ELR (cell line): ENCODE results near the gene MRPL46.
A peak's percentile ranks its signal among the peaks of the same experiment; 100 is the strongest.
"Not testable (repeated sequence)": the region's sequence is repeated elsewhere in the genome, so short reads cannot be mapped to it uniquely, and the experiment has no call there.

Experiments used
- DNase-seq: peaks from one replicate; pipeline ENCODE4 v3.0.0-alpha.2; 2015; ENCODE audit warnings: low read depth

MRPL46 gene

GRCh38 chr15:88477904-88478303 is 10.7 kb upstream of the MRPL46 start:
- no peak for DNase-seq

GRCh38 chr15:88477126-88477525 is 9.9 kb upstream of the MRPL46 start:
- DNase-seq, result no peak

DNA sequence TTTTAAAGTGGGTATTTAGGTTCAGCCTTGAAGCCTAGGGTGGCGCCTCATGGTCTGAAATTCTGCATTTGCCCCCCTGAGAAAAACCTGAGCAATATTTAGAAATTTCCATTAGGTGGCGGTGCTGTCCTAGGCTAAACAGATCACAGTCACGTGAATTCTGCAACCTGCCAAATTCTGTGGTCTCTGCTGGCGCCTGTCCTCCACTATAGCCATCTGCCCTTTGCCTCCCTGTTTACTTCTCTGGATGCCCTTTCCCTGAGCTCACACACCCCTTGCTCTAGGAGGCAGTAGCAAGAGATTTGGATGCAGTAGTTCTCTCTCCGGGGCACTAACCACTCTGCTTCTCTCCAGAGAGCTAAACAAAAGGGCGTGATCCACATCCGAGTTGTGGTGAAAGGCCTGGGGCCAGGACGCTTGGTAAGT is 9.5 kb upstream of the MRPL46 start:
- peak; percentile 65 for DNase-seq

DNA sequence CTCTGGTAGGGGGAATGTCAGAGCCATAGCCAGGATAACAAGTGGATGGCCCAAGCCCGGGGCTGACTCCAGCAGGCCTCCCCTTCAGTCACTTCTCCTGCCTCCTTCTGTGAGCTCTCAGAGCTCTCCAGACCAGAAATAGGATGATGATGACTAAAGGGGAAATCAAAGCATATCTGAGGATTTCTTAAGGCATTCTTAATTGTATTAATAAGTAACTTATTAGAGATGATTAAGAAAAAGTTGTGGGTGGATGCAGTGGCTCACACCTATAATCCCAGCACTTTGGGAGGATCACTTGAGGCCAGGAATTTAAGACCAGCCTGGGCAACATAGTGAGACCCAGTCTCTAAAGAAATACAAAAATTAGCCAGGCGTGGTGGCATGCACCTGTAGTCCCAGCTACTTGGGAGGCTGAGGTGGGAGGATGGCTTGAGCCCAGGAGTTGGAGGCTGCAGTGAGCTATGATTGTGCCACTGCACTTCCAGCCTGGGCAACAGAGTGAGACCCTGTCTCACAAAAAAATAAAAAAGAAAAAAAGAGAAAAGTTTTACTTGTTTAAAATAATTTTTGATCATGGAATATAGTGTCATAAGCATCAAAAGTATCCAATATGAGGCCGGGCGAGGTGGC is 6.6 kb upstream of the MRPL46 start:
- not testable (repeated sequence) for DNase-seq

DNA sequence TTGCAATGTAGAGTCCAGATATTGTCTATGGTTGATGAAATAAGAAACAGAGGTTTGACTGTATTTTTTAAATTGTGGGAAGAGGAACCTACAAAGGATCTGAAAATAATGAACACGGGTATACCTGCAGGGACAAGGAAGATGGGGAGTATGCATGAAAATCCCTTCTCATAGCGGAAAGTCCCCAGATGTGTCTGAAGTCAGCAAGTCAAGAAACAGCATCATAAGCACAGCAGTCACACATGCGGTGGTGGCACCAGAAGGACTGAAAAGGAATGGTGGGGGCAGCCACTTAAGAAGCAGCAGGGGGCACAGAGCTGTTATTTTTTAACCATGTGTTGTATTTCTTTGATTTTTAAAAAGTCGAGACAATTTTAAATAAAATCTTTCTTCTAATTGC is 5.0 kb upstream of the MRPL46 start:
- DNase-seq, result no peak

- peak; percentile 17 for DNase-seq
Observed at GRCh38 chr15:88470625-88471372, 3.6 kb upstream of the MRPL46 start.

- DNase-seq, result no peak
Observed at GRCh38 chr15:88469321-88469720, 2.1 kb upstream of the MRPL46 start.

DNA sequence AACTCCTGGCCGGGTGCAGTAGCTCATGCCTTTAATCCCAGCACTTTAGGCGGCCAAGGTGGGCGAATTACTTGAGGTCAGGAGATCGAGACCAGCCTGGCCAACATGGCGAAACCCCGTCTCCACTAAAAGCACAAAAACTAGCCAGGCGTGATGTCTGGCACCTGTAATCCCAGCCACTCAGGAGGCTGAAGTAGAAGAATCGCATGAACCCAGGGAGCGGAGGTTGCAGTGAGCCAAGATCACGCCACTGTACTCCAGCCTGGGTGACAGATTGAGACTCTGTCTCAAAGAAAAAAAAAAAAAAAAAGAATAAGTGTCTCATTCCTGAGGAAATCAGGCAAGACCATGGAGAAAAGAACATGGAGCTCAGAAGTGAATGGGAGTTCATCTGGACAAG is 1.5 kb upstream of the MRPL46 start:
- DNase-seq, result not testable (repeated sequence)

GRCh38 chr15:88467935-88468528 is 844 bp upstream of the MRPL46 start:
- peak; percentile 22 for DNase-seq

- peak; percentile 77 for DNase-seq
Observed at GRCh38 chr15:88465633-88466224, 1.5 kb downstream of the MRPL46 start.

- no peak for DNase-seq
Observed at GRCh38 chr15:88463870-88464532, 3.2 kb downstream of the MRPL46 start.

GRCh38 chr15:88456733-88457132 is 10.5 kb downstream of the MRPL46 start:
- DNase-seq, result no peak

- peak; percentile 81 for DNase-seq
Observed at GRCh38 chr15:88454867-88455810, 12.0 kb downstream of the MRPL46 start.

- DNase-seq, result peak; percentile 64
Observed at GRCh38 chr15:88454236-88454635, 13.0 kb downstream of the MRPL46 start.

- DNase-seq, result no peak
Observed at GRCh38 chr15:88453651-88454050, 13.5 kb downstream of the MRPL46 start.

DNA sequence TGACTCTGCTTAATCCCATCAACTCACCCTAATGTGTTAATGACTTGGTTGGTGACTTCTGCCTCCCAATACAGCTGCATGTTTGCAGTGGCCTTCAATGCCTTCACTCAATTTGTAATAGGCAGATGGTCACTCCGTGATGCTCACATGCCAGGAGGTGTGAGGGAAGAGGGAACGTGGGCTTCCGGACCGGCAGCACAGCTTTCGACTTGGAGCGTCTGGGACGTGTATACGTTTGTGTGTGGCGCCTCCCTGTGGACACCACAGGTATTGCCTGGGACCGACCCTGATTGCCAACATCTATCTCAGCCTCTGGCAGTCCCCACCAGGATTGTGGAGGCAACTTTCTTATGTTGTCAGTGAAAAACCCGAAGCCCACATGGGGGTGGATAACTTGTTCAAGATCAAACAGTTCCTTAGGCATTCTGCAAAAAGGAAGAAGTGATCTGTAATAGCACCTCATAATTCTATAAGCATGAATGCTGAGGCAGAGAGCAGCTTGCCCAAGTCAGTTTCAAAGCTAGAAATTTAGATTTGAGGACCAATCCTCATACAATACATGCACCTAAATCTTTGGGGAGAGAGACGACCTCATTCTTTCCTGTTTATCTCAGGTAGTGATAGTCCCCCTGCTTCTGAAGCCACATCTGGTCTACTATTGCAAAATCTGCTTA is 16.9 kb downstream of the MRPL46 start:
- DNase-seq, result peak; percentile 75

DNA sequence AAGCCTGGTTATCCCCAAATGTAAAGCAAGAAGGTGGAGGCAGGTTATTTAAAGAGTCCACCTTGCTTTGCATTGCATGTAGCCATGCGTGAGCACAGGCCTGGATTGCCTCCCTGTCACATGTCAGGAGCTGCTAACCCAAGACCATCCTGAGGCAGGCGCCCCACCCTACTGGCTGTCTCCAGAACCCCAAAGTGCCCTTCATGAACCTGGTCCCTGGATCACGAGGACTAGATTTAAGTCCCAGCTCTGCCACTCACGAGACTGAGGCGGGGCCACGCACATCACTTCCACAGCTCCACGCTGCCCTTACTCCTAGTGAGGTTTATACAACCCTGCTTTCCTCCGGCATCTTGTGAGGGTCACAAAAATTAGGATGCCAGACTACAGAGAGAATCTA is 17.6 kb downstream of the MRPL46 start:
- no peak for DNase-seq

GRCh38 chr15:88448991-88449461 is 18.2 kb downstream of the MRPL46 start:
- DNase-seq, result no peak

- no peak for DNase-seq
Observed at GRCh38 chr15:88447741-88448140, 19.4 kb downstream of the MRPL46 start.

DNA sequence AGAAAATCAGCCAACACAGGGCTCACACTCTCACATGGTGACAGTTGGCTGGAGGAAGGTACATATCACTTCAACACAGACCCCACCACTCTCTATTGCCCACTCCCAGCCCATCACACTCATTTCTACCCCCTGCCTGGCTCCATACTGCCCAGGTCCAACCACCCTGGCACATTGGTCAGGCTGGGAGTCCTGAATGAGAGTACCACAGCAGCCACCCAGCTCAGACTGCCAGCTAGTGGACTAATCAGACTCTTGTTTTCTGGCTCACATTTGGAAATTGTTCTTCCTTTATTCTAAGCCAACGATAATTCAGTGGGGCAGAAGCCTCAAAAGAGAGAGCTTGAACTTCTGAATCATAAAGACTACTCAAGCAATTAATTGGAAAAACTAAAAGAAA is 20.0 kb downstream of the MRPL46 start:
- DNase-seq, result no peak
